ENCODE results near the gene DAP. TPM values are rescaled to one million over a fixed set of nuclear protein-coding genes. Genes with fewer than 3 reads are reported as not detected.
"Not testable (repeated sequence)": the region's sequence is repeated elsewhere in the genome, so short reads cannot be mapped to it uniquely, and the experiment has no call there.

The DAP gene
- total RNA-seq, 1 donor from 2014 or later, result 38.5 TPM

- TF ChIP-seq CTCF (IDR thresholded peaks at IDR 0.05; ENCODE audit: partially characterized antibody, unreplicated experiment), result no peak
- DNase-seq, result no peak
- no peaks in the 10 kb centered on the region for H3K36me3 Mint-ChIP-seq (ENCODE audit: unreplicated experiment)
- H3K9me3 Mint-ChIP-seq (ENCODE audit: unreplicated experiment), result peaks cover 3% of the 10 kb centered on the region
- H3K4me1 Mint-ChIP-seq (ENCODE audit: low read depth, unreplicated experiment), result no peaks in the 10 kb centered on the region
- H3K4me3 Mint-ChIP-seq (ENCODE audit: unreplicated experiment), result no peak overlapping the region
- H3K27me3 Mint-ChIP-seq (ENCODE audit: unreplicated experiment), result peaks cover 2% of the 10 kb centered on the region
- H3K27ac Mint-ChIP-seq (ENCODE audit: unreplicated experiment), result no peak overlapping the region
Measured at GRCh38 chr5:10788358-10788757, 27.3 kb upstream of the DAP start.

GRCh38 chr5:10786835-10787234 is 25.8 kb upstream of the DAP start:
- DNase-seq, result no peak
- Mint-ChIP-seq H3K4me1 (ENCODE audit: low read depth, unreplicated experiment) (no peaks in the 10 kb centered on the region), H3K27ac (ENCODE audit: unreplicated experiment) (no peak overlapping the region), H3K27me3 (ENCODE audit: unreplicated experiment) (peaks cover 2% of the 10 kb centered on the region), H3K36me3 (ENCODE audit: unreplicated experiment) (peaks cover 4% of the 10 kb centered on the region), H3K4me3 (ENCODE audit: unreplicated experiment) (no peak overlapping the region), H3K9me3 (ENCODE audit: unreplicated experiment) (peaks cover 3% of the 10 kb centered on the region)
- TF ChIP-seq CTCF (IDR thresholded peaks at IDR 0.05; ENCODE audit: partially characterized antibody, unreplicated experiment), result no peak

GRCh38 chr5:10780208-10780607 is 19.2 kb upstream of the DAP start:
- H3K27me3 Mint-ChIP-seq (ENCODE audit: unreplicated experiment); DNase-seq; H3K9me3 Mint-ChIP-seq (ENCODE audit: unreplicated experiment); H3K27ac Mint-ChIP-seq (ENCODE audit: unreplicated experiment); H3K4me1 Mint-ChIP-seq (ENCODE audit: low read depth, unreplicated experiment); H3K4me3 Mint-ChIP-seq (ENCODE audit: unreplicated experiment): not testable (repeated sequence)
- H3K36me3 Mint-ChIP-seq (ENCODE audit: unreplicated experiment), result peaks cover 11% of the 10 kb centered on the region

- Mint-ChIP-seq H3K36me3 (ENCODE audit: unreplicated experiment) (peaks cover 11% of the 10 kb centered on the region), H3K27ac (ENCODE audit: unreplicated experiment) (no peak overlapping the region), H3K27me3 (ENCODE audit: unreplicated experiment) (peaks cover 2% of the 10 kb centered on the region), H3K9me3 (ENCODE audit: unreplicated experiment) (peaks cover 8% of the 10 kb centered on the region), H3K4me3 (ENCODE audit: unreplicated experiment) (no peak overlapping the region), H3K4me1 (ENCODE audit: low read depth, unreplicated experiment) (no peaks in the 10 kb centered on the region)
- TF ChIP-seq CTCF (IDR thresholded peaks at IDR 0.05; ENCODE audit: partially characterized antibody, unreplicated experiment), result no peak
- DNase-seq, result no peak
Measured at GRCh38 chr5:10779592-10779991, 18.6 kb upstream of the DAP start.

- peaks cover 11% of the 10 kb centered on the region for H3K36me3 Mint-ChIP-seq (ENCODE audit: unreplicated experiment)
- TF ChIP-seq CTCF (IDR thresholded peaks at IDR 0.05; ENCODE audit: partially characterized antibody, unreplicated experiment), result no peak
- no peak overlapping the region for H3K4me3 Mint-ChIP-seq (ENCODE audit: unreplicated experiment)
- H3K9me3 Mint-ChIP-seq (ENCODE audit: unreplicated experiment), result peaks cover 8% of the 10 kb centered on the region
- H3K27me3 Mint-ChIP-seq (ENCODE audit: unreplicated experiment), result peaks cover 2% of the 10 kb centered on the region
- no peak for DNase-seq
- H3K27ac Mint-ChIP-seq (ENCODE audit: unreplicated experiment), result no peak overlapping the region
- H3K4me1 Mint-ChIP-seq (ENCODE audit: low read depth, unreplicated experiment), result no peaks in the 10 kb centered on the region
Measured at GRCh38 chr5:10778179-10778910, 17.3 kb upstream of the DAP start.
